ENCODE results near the gene ATP6V0C.

GRCh38 chr16:2471016-2471652 lies 42.6 kb upstream of the ATP6V0C start, which contains the start of gene NTN3:
- TF ChIP-seq, protein P1, sequence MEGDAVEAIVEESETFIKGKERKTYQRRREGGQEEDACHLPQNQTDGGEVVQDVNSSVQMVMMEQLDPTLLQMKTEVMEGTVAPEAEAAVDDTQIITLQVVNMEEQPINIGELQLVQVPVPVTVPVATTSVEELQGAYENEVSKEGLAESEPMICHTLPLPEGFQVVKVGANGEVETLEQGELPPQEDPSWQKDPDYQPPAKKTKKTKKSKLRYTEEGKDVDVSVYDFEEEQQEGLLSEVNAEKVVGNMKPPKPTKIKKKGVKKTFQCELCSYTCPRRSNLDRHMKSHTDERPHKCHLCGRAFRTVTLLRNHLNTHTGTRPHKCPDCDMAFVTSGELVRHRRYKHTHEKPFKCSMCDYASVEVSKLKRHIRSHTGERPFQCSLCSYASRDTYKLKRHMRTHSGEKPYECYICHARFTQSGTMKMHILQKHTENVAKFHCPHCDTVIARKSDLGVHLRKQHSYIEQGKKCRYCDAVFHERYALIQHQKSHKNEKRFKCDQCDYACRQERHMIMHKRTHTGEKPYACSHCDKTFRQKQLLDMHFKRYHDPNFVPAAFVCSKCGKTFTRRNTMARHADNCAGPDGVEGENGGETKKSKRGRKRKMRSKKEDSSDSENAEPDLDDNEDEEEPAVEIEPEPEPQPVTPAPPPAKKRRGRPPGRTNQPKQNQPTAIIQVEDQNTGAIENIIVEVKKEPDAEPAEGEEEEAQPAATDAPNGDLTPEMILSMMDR (conservative IDR thresholded peaks at IDR 0.05 in 1 of 2, IDR thresholded peaks at IDR 0.05 in 1 of 2; ENCODE audit: extremely low read depth in 1 of 2, insufficient read depth in 1 of 2, low read depth in 1 of 2, low read length in 2 of 2) = no peak
- no peak for TF ChIP-seq EZH2 (IDR thresholded peaks at IDR 0.05; ENCODE audit: borderline replicate concordance, low read length)
